Stimulated activated CD4-positive, alpha-beta T cell treated with anti-CD3 and anti-CD28 coated beads, TNF-alpha, amount 100 ng/mL, for 48 hours (primary cell): ENCODE results near the gene TCERG1L.
"Not testable (repeated sequence)": the region's sequence is repeated elsewhere in the genome, so short reads cannot be mapped to it uniquely, and the experiment has no call there.

Experiments
- DNase-seq, 3 donors: peaks; one replicate each; pipeline ENCODE4 v3.0.0-alpha.2; 2020; ENCODE audit warnings: low read depth in 3 of 3

TCERG1L gene

GRCh38 chr10:131167036-131167860, 144.3 kb downstream of the TCERG1L start:
- DNase-seq = no peak

- no peak for DNase-seq
Measured at GRCh38 chr10:131166486-131166885, 145.0 kb downstream of the TCERG1L start.

GRCh38 chr10:131165092-131165491, 146.4 kb downstream of the TCERG1L start:
- DNase-seq = no peak

- DNase-seq = no peak
Measured at GRCh38 chr10:131162866-131163843, 148.4 kb downstream of the TCERG1L start.

GRCh38 chr10:131162211-131162610, 149.3 kb downstream of the TCERG1L start:
- DNase-seq = no peak

- DNase-seq = no peak
Measured at GRCh38 chr10:131161087-131161486, 150.4 kb downstream of the TCERG1L start.

GRCh38 chr10:131160219-131160875, 151.2 kb downstream of the TCERG1L start:
- DNase-seq = no peak

GRCh38 chr10:131159771-131160170, 151.8 kb downstream of the TCERG1L start:
- no peak for DNase-seq

GRCh38 chr10:131158695-131159094, 152.8 kb downstream of the TCERG1L start:
- DNase-seq = no peak

- DNase-seq = no peak
Measured at GRCh38 chr10:131157899-131158298, 153.6 kb downstream of the TCERG1L start.

GRCh38 chr10:131155876-131156230, 155.7 kb downstream of the TCERG1L start:
- no peak for DNase-seq

- no peak for DNase-seq
Measured at GRCh38 chr10:131155218-131155875, 156.2 kb downstream of the TCERG1L start.

- DNase-seq = no peak
Measured at GRCh38 chr10:131154306-131155025, 157.1 kb downstream of the TCERG1L start.

GRCh38 chr10:131152456-131152855, 159.1 kb downstream of the TCERG1L start:
- DNase-seq = not testable (repeated sequence)

GRCh38 chr10:131150126-131150525, 161.4 kb downstream of the TCERG1L start:
- no peak for DNase-seq

GRCh38 chr10:131149586-131149985, 161.9 kb downstream of the TCERG1L start:
- DNase-seq = no peak

- DNase-seq = no peak
Measured at GRCh38 chr10:131149111-131149510, 162.4 kb downstream of the TCERG1L start.

- DNase-seq = no peak
Measured at GRCh38 chr10:131148270-131148669, 163.3 kb downstream of the TCERG1L start.

GRCh38 chr10:131147301-131147975, 164.1 kb downstream of the TCERG1L start:
- no peak for DNase-seq

GRCh38 chr10:131146790-131147189, 164.7 kb downstream of the TCERG1L start:
- no peak for DNase-seq
